Measurements from ENCODE around the gene EEFSEC.
A peak's percentile ranks its signal among the peaks of the same experiment; 100 is the strongest.

The EEFSEC gene

DNA sequence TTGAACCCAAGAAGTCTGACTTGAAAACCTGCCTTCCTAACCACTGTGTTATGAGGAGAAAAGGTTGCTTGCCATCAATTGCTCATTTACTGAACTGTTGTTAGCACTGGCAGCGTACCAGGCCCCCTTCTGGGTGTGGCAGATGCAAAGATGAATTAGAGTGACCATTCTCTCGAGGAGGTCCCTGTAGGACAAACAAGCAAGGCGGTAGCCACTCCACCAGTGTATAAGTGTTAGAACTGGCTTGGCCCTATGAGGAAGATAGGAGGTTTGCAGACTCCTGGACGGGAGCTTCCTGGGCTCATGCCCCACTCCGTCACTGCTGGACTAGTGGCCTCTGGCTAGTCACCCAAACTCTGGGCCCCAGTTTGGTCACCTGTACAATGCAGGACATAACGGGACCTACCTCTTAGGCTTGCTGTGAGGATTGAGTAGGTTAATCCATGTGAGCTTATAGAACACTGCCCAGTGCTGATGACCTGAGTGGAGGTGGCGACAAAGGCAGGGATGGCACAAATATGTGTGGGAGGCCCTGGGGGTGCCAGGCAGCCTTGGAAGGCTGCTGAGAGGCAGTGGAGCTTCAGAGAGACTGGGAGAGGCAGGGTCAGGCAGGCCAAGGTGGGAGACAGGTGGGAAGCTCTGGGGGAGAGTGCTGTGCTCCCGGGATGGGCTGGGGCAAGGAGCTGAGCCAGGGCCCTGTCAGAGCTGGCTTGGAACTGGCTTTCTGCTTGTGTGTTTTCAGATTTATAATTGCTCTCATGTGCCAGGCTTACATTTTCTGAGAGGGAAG, 167.5 kb downstream of the EEFSEC start:
- no peak for DNase-seq

GRCh38 chr3:128321418-128321817, 168.1 kb downstream of the EEFSEC start:
- no peak for DNase-seq

GRCh38 chr3:128322030-128323022, 169.0 kb downstream of the EEFSEC start:
- DNase-seq = peak; percentile 29

GRCh38 chr3:128323206-128324081, 170.2 kb downstream of the EEFSEC start:
- DNase-seq = no peak

DNA sequence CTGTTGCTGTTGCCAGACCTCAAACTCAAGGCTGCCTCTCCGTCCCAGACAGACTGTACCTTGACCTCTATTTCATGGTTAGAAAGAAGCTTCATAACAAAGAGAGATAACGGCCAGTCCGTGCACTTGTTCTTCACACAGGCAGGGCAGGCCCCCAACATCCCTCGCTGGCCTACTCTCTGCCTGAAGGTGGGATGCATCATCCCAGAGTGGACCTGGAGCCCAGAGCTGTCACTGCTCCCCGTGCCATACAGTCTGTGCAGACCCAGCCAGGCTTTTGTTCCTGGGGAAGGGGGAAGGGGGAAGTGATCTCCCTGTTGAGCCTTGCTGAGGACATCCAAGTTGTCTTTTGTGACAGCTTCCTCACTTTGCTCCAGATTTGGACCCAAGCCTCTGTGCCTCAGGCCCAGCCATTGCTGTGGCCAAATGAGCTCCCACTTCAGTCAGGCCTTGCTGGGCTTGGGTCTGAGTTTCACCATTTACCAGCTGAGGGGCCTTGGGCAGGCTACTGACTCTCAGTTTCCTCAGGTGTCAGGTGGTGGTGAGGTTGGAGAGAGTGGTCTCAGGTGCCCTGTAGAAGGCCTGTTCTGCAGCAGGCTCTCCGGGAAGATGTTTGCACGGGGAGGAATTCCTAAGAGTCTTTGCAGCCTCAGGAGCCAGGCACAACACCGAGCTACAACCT, 171.8 kb downstream of the EEFSEC start:
- no peak for DNase-seq

DNA sequence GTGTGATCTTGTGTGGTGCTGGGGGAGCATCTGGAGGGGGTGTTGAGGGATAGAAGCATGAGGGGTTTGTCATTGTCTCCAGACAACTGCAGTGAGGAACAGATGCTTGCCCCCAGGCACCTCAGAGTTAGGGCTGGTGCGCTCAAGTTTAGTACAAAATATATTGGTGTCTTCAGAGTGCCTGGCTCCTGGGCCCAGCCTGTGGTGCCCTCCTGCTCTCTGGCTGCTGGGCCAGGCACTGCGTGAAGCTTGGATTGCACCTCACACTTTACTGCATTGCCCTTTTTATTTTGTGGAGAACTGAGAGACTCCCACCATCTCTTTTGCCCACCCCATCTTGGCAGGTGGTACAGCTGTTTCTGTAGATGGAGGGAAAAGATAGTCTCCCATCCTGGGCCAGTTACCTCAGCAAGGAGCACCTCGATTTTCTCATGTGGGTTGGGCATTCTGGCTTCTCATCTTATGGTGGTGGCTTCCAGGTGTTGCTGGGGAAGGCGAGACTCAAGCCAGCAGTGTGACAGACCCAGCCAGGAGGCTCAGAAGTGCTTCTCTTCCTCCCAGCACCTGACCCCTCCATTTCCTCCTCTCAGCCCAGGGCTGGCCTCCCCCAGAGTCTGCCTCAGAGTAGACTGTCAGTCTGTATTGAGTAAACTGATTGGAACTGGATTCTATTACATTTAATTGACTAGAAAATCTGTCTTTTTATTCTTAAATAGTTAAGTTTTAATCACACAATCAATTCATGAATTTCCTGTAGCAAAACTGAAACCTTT, 173.0 kb downstream of the EEFSEC start:
- no peak for DNase-seq

DNA sequence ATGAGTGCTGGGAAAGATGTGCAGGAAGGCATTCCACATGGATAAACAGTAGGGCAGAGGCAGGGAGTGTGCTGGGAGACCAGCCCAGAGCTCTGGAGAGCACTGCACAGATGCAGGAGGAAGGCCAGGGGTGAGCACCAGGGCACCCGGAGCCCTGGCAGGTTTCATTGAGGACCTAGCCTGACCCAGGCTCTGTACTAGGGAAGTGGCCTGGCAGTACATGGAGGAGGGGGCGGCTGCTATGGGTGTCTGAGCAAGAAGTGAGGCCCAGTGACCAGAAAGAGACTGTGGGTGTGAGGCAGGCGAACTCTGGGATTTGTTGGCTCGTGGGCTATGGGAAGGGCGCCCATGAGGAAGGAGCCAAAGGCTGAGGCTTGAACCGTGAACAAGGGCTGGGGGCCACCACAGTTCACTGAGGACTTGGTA, 174.3 kb downstream of the EEFSEC start:
- DNase-seq = no peak

DNA sequence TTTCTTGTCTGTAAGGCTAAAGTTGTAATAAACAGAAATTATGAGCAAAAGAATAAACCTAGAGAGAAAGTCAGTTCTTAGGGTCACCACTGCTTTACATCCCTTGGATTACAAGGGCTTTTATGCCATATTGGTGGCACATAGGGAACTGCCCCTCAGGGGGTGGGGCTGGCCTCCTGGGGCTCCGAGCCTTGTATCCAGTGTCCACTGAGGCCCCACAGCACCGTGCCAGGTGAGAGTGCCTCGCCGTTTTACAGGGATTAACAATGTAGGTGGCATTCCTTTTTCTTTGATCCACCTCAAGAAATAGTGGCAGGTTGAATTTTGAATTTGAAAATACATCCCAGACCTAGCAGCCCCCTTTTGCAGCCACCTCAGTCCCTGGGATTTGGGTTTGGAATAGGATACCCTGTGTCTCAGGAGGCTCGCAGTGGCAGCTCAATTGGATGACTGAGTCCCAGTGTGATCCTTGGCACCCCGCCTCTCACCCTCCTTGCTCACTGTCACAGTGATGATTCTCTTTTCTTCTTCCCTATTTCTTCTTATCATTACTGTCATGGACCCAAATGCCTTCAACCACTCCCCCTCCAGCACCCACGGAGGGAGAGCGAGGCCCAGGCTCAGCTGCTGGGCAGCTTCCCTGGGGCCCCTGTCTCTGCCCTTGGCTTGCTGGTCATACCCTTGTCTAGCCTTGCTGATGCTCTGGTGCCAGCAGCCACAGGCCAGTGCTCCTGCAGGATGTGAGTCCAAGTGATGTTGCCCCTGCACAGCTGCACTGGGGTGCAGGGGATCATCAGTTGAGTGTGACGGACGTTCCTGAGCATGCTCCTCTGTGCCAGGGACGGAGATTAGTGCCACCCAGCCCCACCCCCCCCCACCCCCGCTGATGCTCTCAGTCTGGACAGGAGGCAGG, 175.5 kb downstream of the EEFSEC start:
- no peak for DNase-seq

DNA sequence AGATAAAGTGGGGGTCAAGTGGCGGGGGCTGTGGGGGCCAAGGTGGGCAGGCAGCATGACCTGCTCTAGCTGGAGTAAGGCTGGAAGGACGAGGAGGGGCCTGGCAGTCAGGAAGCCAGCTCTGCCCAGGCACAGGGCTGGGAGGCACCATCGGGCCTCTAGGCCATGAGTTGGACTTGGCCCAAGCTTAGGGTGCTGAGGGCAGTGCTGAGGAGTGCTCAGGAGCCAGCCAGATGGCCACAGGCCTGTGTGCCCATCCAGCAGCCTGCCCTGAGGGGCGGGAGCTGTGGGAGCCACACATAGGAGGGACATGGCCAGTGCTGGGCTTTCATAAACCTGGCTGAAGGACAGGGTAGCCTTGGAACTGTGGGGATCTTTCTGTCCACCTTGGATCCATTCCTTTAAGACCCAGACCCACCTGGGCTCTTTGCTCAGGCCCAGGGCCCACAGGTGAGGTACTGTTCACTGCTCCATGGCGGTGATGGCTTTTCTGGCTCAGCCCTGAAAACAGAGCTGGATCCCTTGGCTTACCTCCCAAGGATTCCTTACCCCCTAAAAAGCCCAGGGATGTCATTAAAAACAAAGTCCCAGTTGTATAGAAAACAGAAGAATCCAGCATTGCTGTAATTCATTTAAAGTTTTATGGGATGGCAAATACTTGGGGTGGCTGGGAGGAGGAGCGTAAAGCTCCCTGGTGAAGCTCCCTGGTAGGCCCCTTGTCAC, 176.4 kb downstream of the EEFSEC start:
- DNase-seq = no peak

- no peak for DNase-seq
Measured at GRCh38 chr3:128330214-128330842, 177.0 kb downstream of the EEFSEC start.

DNA sequence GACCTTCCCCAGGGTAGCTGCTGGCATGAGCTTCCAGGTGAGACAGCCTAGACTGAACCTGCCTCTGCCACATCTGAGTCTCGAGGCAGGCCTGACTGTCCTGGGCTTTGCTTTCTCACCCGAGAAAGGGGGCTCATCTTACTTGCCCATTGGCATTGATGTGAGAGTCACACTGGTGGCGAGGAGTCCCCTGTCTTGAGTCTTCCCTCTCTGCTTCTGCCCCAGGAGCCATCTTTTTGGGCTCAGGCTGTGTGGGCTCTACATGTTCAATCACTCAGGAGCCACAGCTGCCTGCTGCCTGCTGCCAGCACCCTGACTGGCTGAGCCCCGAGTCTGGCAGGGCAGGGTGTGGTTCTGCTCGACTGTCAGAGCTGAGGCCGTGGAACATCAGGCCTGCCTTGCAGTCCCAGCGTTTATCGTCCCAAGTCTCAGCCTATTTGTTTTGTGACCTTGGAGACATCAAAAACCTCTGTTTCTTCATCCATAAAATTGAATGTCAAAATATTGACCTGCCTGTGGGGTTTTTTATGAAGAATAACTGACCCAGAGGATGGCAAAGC, 180.9 kb downstream of the EEFSEC start:
- DNase-seq = no peak

DNA sequence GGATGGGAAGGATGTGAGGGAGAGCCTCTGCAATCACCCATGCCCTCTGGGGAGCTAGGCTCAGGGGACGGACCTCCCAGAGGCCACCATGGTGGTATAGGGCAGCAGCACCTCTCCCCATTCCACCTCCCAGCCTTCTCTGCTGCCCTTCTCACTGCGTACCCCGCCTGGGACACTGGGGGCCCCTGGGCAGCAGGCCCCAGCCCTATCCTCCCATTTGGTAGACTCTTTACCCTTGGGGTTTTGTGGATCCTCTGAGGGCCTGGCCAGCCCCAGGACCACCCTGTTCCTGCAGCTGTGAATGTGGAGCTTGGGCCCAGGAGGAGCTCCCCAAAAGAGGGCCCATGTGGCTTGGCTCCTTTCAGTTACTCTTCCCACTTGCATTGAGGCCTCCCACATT, 181.5 kb downstream of the EEFSEC start:
- DNase-seq = no peak

GRCh38 chr3:128335621-128336296, 182.5 kb downstream of the EEFSEC start:
- no peak for DNase-seq

- DNase-seq = no peak
Measured at GRCh38 chr3:128336337-128337156, 183.3 kb downstream of the EEFSEC start.

GRCh38 chr3:128337305-128337704, 184.0 kb downstream of the EEFSEC start:
- no peak for DNase-seq

DNA sequence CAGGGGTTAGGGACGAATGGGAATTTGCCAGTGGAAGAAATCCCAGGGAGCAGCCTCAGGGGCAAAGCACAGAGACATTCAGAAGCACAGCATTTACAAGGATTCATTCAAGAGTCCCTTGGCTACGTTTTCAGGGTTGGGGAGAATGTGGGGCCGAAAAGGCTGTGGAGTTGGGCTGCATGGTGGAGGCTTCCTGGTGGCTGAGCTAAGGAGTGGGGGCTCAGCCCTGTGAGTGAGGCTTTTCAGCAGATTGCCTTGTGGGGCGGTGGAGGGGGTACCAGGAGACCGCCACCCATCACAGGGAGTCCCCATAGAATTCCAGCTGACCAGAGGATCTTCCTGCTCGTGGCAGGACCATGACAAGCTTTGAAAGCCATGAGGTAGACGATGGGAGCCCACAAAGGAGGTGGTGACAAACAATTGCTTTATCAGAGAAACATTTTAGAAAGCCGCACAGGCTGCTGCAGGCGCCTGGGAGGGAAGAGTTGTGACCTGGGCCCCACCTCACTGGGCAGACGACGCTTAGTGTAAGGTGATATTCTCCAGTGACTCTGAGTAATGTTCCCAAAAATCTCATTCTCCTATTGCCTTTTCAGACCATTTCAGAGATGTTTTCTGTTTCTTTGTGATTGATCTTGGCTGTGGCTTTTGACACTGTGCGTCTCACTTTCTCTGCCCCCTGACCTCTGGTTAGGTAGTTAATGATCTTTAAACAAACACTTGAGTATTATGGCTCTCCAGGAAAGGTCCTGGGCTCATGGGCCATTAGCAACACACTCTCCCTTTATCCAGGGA, 185.5 kb downstream of the EEFSEC start:
- DNase-seq = no peak
